Nephron (organoid): ENCODE measurements around the gene ERRFI1.

Experiments
- H3K27ac Mint-ChIP-seq, 3 experiments: 2 replicates each; pipeline ENCODE4 v1.8.0; 2020; ENCODE audit warnings: mixed read lengths in 3 of 3, mild to moderate bottlenecking in 2 of 3, moderate library complexity in 1 of 3
- H3K27me3 Mint-ChIP-seq: 2 replicates; pipeline ENCODE4 v1.8.0; 2021; ENCODE audit warnings: low read depth, mild to moderate bottlenecking, moderate library complexity, mixed read lengths
- H3K36me3 Mint-ChIP-seq: 2 replicates; pipeline ENCODE4 v1.8.0; 2020; ENCODE audit warnings: low read depth, mixed read lengths
- H3K4me1 Mint-ChIP-seq: 2 replicates; pipeline ENCODE4 v1.8.0; 2020; ENCODE audit warnings: mixed read lengths
- H3K4me3 Mint-ChIP-seq, 3 experiments: 2 replicates each; pipeline ENCODE4 v1.8.0; 2020; ENCODE audit warnings: mild to moderate bottlenecking in 3 of 3, mixed read lengths in 3 of 3, moderate library complexity in 2 of 3
- H3K9me3 Mint-ChIP-seq: 2 replicates; pipeline ENCODE4 v1.8.0; 2020; ENCODE audit warnings: mixed read lengths
- CTCF ChIP-seq, 3 experiments: fragments of 200-600 bp; sonication (generic); IDR thresholded peaks; one replicate each; pipeline ENCODE4 v1.5.0; 2021; ENCODE audit warnings: antibody characterized with exemption in 3 of 3; ENCODE audit not compliant: unreplicated experiment in 3 of 3

ERRFI1 gene

GRCh38 chr1:8006037-8006963 is 19.8 kb downstream of the ERRFI1 start:
- H3K27ac Mint-ChIP-seq: peak overlapping the region in 2 of 3 experiments; percentile 22 to 37
- H3K27me3 Mint-ChIP-seq: peaks cover 4% of the 10 kb centered on the region
- TF ChIP-seq CTCF (IDR thresholded peaks at IDR 0.05; ENCODE audit: unreplicated experiment in 3 of 3): no peak
- H3K4me3 Mint-ChIP-seq: no peak overlapping the region
- peaks cover 22% of the 10 kb centered on the region for H3K4me1 Mint-ChIP-seq
- H3K36me3 Mint-ChIP-seq: no peaks in the 10 kb centered on the region
- H3K9me3 Mint-ChIP-seq: no peaks in the 10 kb centered on the region

GRCh38 chr1:8004803-8005573 is 21.1 kb downstream of the ERRFI1 start:
- no peak for TF ChIP-seq CTCF (IDR thresholded peaks at IDR 0.05; ENCODE audit: unreplicated experiment in 3 of 3)
- H3K27me3 Mint-ChIP-seq: peaks cover 4% of the 10 kb centered on the region
- peak overlapping the region in 2 of 3 experiments; percentile 59 to 67 for H3K27ac Mint-ChIP-seq
- no peaks in the 10 kb centered on the region for H3K9me3 Mint-ChIP-seq
- H3K4me1 Mint-ChIP-seq: peaks cover 22% of the 10 kb centered on the region
- no peak overlapping the region for H3K4me3 Mint-ChIP-seq
- H3K36me3 Mint-ChIP-seq: no peaks in the 10 kb centered on the region

GRCh38 chr1:8004113-8004802 is 21.9 kb downstream of the ERRFI1 start:
- Mint-ChIP-seq H3K36me3 (no peaks in the 10 kb centered on the region), H3K4me1 (peaks cover 22% of the 10 kb centered on the region), H3K4me3 (no peak overlapping the region), H3K9me3 (no peaks in the 10 kb centered on the region), H3K27ac (peak overlapping the region in 2 of 3 experiments; percentile 59 to 67), H3K27me3 (peaks cover 4% of the 10 kb centered on the region)
- no peak for TF ChIP-seq CTCF (IDR thresholded peaks at IDR 0.05; ENCODE audit: unreplicated experiment in 3 of 3)

- peaks cover 4% of the 10 kb centered on the region for H3K27me3 Mint-ChIP-seq
- no peak overlapping the region for H3K27ac Mint-ChIP-seq
- no peak overlapping the region for H3K4me3 Mint-ChIP-seq
- H3K36me3 Mint-ChIP-seq: no peaks in the 10 kb centered on the region
- TF ChIP-seq CTCF (IDR thresholded peaks at IDR 0.05; ENCODE audit: unreplicated experiment in 3 of 3): no peak
- H3K9me3 Mint-ChIP-seq: no peaks in the 10 kb centered on the region
- H3K4me1 Mint-ChIP-seq: peaks cover 22% of the 10 kb centered on the region
These were observed 22.5 kb downstream of the ERRFI1 start for GRCh38 chr1:8003438-8004112.

GRCh38 chr1:8002921-8003320 is 23.2 kb downstream of the ERRFI1 start:
- peaks cover 4% of the 10 kb centered on the region for H3K27me3 Mint-ChIP-seq
- H3K4me1 Mint-ChIP-seq: peaks cover 22% of the 10 kb centered on the region
- no peak overlapping the region for H3K4me3 Mint-ChIP-seq
- H3K9me3 Mint-ChIP-seq: no peaks in the 10 kb centered on the region
- TF ChIP-seq CTCF (IDR thresholded peaks at IDR 0.05; ENCODE audit: unreplicated experiment in 3 of 3): no peak
- H3K27ac Mint-ChIP-seq: no peak overlapping the region
- H3K36me3 Mint-ChIP-seq: no peaks in the 10 kb centered on the region
